OCI-LY1 (cell line): ENCODE measurements around the gene POLR2F.
A peak's percentile ranks its signal among the peaks of the same experiment; 100 is the strongest.
"Not testable (repeated sequence)": the region's sequence is repeated elsewhere in the genome, so short reads cannot be mapped to it uniquely, and the experiment has no call there.

Source experiments
- H2AFZ ChIP-seq: fragments of 200-600 bp; sonication (generic), shearing (Covaris generic); 2 replicates; pipeline ENCODE4 v1.6.0; 2014; ENCODE audit warnings: antibody characterized with exemption, mild to moderate bottlenecking, low read length
- H3F3A ChIP-seq: fragments of 200-600 bp; sonication (generic), shearing (Covaris generic); 2 replicates; pipeline ENCODE4 v1.6.0; 2014; ENCODE audit warnings: mild to moderate bottlenecking, antibody characterized with exemption, low read length, moderate library complexity; ENCODE audit not compliant: insufficient read depth
- H3K27ac ChIP-seq: fragments of 200-600 bp; sonication (generic); 2 replicates; pipeline ENCODE4 v1.5.1; 2014; ENCODE audit warnings: low read length, mixed run types, mild to moderate bottlenecking, low read depth; ENCODE audit not compliant: poor library complexity, severe bottlenecking
- H3K27me3 ChIP-seq: fragments of 200-600 bp; sonication (generic); 2 replicates; pipeline ENCODE4 v1.6.0; 2014; ENCODE audit warnings: antibody characterized with exemption, mild to moderate bottlenecking, low read length, moderate library complexity; ENCODE audit not compliant: insufficient read depth
- H3K36me3 ChIP-seq: fragments of 200-600 bp; sonication (generic); 2 replicates; pipeline ENCODE4 v1.6.1; 2014; ENCODE audit warnings: mild to moderate bottlenecking, antibody characterized with exemption, low read length, moderate library complexity, mixed read lengths; ENCODE audit not compliant: insufficient read depth
- H3K4me1 ChIP-seq: fragments of 200-600 bp; sonication (generic); 2 replicates; pipeline ENCODE4 v1.5.1; 2014; ENCODE audit warnings: mild to moderate bottlenecking, low read length, moderate library complexity; ENCODE audit not compliant: insufficient read depth, severe bottlenecking
- H3K4me2 ChIP-seq: fragments of 200-600 bp; sonication (generic), shearing (Covaris generic); 2 replicates; pipeline ENCODE4 v1.6.1; 2014; ENCODE audit warnings: low read length
- H3K4me3 ChIP-seq: fragments of 200-600 bp; sonication (generic); 2 replicates; pipeline ENCODE4 v1.5.1; 2014; ENCODE audit warnings: low read length, low read depth, mild to moderate bottlenecking, mixed read lengths; ENCODE audit not compliant: poor library complexity, severe bottlenecking
- H3K79me2 ChIP-seq: fragments of 200-600 bp; shearing (Covaris generic); 2 replicates; pipeline ENCODE4 v1.6.1; 2016; ENCODE audit warnings: mixed run types, low read length, mixed read lengths; ENCODE audit not compliant: insufficient read depth
- H3K9ac ChIP-seq: fragments of 200-600 bp; sonication (generic), shearing (Covaris generic); 2 replicates; pipeline ENCODE4 v1.6.1; 2014; ENCODE audit warnings: mild to moderate bottlenecking, low read length, mixed read lengths
- H3K9me2 ChIP-seq: fragments of 200-600 bp; sonication (generic), shearing (Covaris generic); 2 replicates; pipeline ENCODE4 v1.6.1; 2014; ENCODE audit warnings: low read depth, mild to moderate bottlenecking, low read length, mixed read lengths
- H3K9me3 ChIP-seq: fragments of 200-600 bp; shearing (Covaris generic); 2 replicates; pipeline ENCODE4 v1.6.1; 2014; ENCODE audit warnings: low read length, mixed read lengths
- H4K20me1 ChIP-seq: fragments of 200-600 bp; sonication (generic), shearing (Covaris generic); 2 replicates; pipeline ENCODE4 v1.6.0; 2016; ENCODE audit warnings: mild to moderate bottlenecking, low read length; ENCODE audit not compliant: insufficient read depth
- CTCF ChIP-seq: fragments of 200-600 bp; sonication (generic), shearing (Covaris generic); IDR thresholded peaks from 2 replicates; pipeline ENCODE4 v1.5.1; 2017; ENCODE audit warnings: mild to moderate bottlenecking, antibody characterized with exemption, low read length, moderate library complexity, mixed read lengths
- EZH2 ChIP-seq: fragments of 200-600 bp; sonication (generic), shearing (Covaris generic); IDR thresholded peaks from 2 replicates; pipeline ENCODE4 v1.8.0; 2017; ENCODE audit warnings: borderline replicate concordance, mixed run types, mild to moderate bottlenecking, antibody characterized with exemption, low read length, moderate library complexity, mixed read lengths

POLR2F gene

GRCh38 chr22:37953062-37953436, 450 bp upstream of the POLR2F start:
- Histone ChIP-seq H3K4me2 (peak overlapping the region; percentile 79), H3K27ac (no peak overlapping the region), H3K36me3 (peaks cover 16% of the 10 kb centered on the region), H3K9me2 (no peaks in the 10 kb centered on the region), H3F3A (no peaks in the 10 kb centered on the region), H3K4me3 (peak overlapping the region; percentile 95), H3K27me3 (no peaks in the 10 kb centered on the region), H3K4me1 (peaks cover 20% of the 10 kb centered on the region), H3K9ac (peak overlapping the region; percentile 92; the same call in 1 of the 2 replicates), H3K79me2 (peaks cover 11% of the 10 kb centered on the region), H3K9me3 (no peaks in the 10 kb centered on the region), H2AFZ (no peak overlapping the region), H4K20me1 (no peaks in the 10 kb centered on the region)
- TF ChIP-seq EZH2, result no peak
- TF ChIP-seq CTCF, result no peak

- no peaks in the 10 kb centered on the region for H3K9me2 ChIP-seq
- H3K27me3 ChIP-seq, result no peaks in the 10 kb centered on the region
- peak overlapping the region; percentile 95 for H3K4me3 ChIP-seq
- no peak overlapping the region for H2AFZ ChIP-seq
- TF ChIP-seq CTCF (no peak), EZH2 (no peak)
- peak overlapping the region; percentile 92 for H3K9ac ChIP-seq
- H4K20me1 ChIP-seq, result no peaks in the 10 kb centered on the region
- no peak overlapping the region for H3K27ac ChIP-seq
- peaks cover 11% of the 10 kb centered on the region for H3K79me2 ChIP-seq
- peak overlapping the region; percentile 79 for H3K4me2 ChIP-seq
- H3F3A ChIP-seq, result no peaks in the 10 kb centered on the region
- peaks cover 31% of the 10 kb centered on the region for H3K36me3 ChIP-seq
- no peaks in the 10 kb centered on the region for H3K9me3 ChIP-seq
- H3K4me1 ChIP-seq, result peaks cover 20% of the 10 kb centered on the region
These were observed 1.2 kb downstream of the POLR2F start for GRCh38 chr22:37954686-37955085.

- H3K4me2 ChIP-seq, H4K20me1 ChIP-seq, H3K4me3 ChIP-seq, H3K9ac ChIP-seq, H3K9me3 ChIP-seq, H2AFZ ChIP-seq, H3K9me2 ChIP-seq, H3K27me3 ChIP-seq, H3K27ac ChIP-seq, H3F3A ChIP-seq: not testable (repeated sequence)
- peaks cover 20% of the 10 kb centered on the region for H3K4me1 ChIP-seq
- H3K79me2 ChIP-seq, result peaks cover 11% of the 10 kb centered on the region
- H3K36me3 ChIP-seq, result peaks cover 40% of the 10 kb centered on the region
These were observed 2.4 kb downstream of the POLR2F start for GRCh38 chr22:37955825-37956397.

- peaks cover 53% of the 10 kb centered on the region for H3K36me3 ChIP-seq
- no peak overlapping the region for H3K27ac ChIP-seq
These were observed 3.7 kb downstream of the POLR2F start for GRCh38 chr22:37957232-37957631.

More at GRCh38 chr22:37957232-37957631, 3.7 kb downstream of the POLR2F start:
- Histone ChIP-seq H3K27me3 (no peaks in the 10 kb centered on the region), H3K79me2 (peaks cover 11% of the 10 kb centered on the region), H3K9ac (no peak overlapping the region), H3K9me3 (no peaks in the 10 kb centered on the region), H3F3A (no peaks in the 10 kb centered on the region), H4K20me1 (no peaks in the 10 kb centered on the region), H3K4me3 (no peak overlapping the region), H2AFZ (no peak overlapping the region), H3K4me2 (no peak overlapping the region), H3K4me1 (peaks cover 20% of the 10 kb centered on the region), H3K9me2 (no peaks in the 10 kb centered on the region)
- TF ChIP-seq EZH2 (no peak), CTCF (no peak)
